Measurements from ENCODE around the gene GRIFIN. TPM values are rescaled to one million over a fixed set of nuclear protein-coding genes. Genes with fewer than 3 reads are reported as not detected.

GRIFIN gene
- total RNA-seq, 1 donor = not detected

GRCh38 chr7:2487586-2488271 is 11.5 kb upstream of the GRIFIN start:
- Histone ChIP-seq H3K4me2 (ENCODE audit: insufficient read depth, low read length) (peak overlapping the region; percentile 52), H3K27ac (ENCODE audit: low read depth, low read length) (no peak overlapping the region)
- peak; percentile 94 for DNase-seq (ENCODE audit: insufficient read length, low spot score, missing footprints)

GRCh38 chr7:2484868-2485267 is 8.7 kb upstream of the GRIFIN start:
- Histone ChIP-seq H4K20me1 (ENCODE audit: insufficient read depth, low read length) (no peaks in the 10 kb centered on the region), H3K4me1 (ENCODE audit: insufficient read depth, low read length) (peaks cover 17% of the 10 kb centered on the region), H2AFZ (ENCODE audit: low read length) (no peak overlapping the region), H3K4me2 (ENCODE audit: insufficient read depth, low read length) (no peak overlapping the region), H3K36me3 (ENCODE audit: insufficient read depth, low read length) (no peaks in the 10 kb centered on the region), H3K9me3 (ENCODE audit: low read depth, low read length) (peaks cover 4% of the 10 kb centered on the region), H3K27ac (ENCODE audit: low read depth, low read length) (no peak overlapping the region), H3K27me3 (ENCODE audit: insufficient read depth, low read length) (no peaks in the 10 kb centered on the region), H3K4me3 (ENCODE audit: insufficient read depth, low read length) (no peak overlapping the region), H3K79me2 (ENCODE audit: insufficient read depth, low read length) (no peaks in the 10 kb centered on the region)
- TF ChIP-seq CTCF (IDR thresholded peaks at IDR 0.05; ENCODE audit: extremely low read depth, low read depth, low read length) = no peak
- no peak for DNase-seq (ENCODE audit: insufficient read length, low spot score, missing footprints)

More at GRCh38 chr7:2487586-2488271, 11.5 kb upstream of the GRIFIN start:
- H3K9me3 ChIP-seq (ENCODE audit: low read depth, low read length) = peaks cover 3% of the 10 kb centered on the region
- no peaks in the 10 kb centered on the region for H3K79me2 ChIP-seq (ENCODE audit: insufficient read depth, low read length)
- H3K27me3 ChIP-seq (ENCODE audit: insufficient read depth, low read length) = no peaks in the 10 kb centered on the region
- peaks cover 17% of the 10 kb centered on the region for H3K4me1 ChIP-seq (ENCODE audit: insufficient read depth, low read length)
- no peaks in the 10 kb centered on the region for H3K36me3 ChIP-seq (ENCODE audit: insufficient read depth, low read length)
- no peak overlapping the region for H2AFZ ChIP-seq (ENCODE audit: low read length)
- TF ChIP-seq CTCF (IDR thresholded peaks at IDR 0.05; ENCODE audit: extremely low read depth, low read depth, low read length) = no peak
- H3K4me3 ChIP-seq (ENCODE audit: insufficient read depth, low read length) = peak overlapping the region; percentile 12
- H4K20me1 ChIP-seq (ENCODE audit: insufficient read depth, low read length) = no peaks in the 10 kb centered on the region

GRCh38 chr7:2483494-2483893 is 7.3 kb upstream of the GRIFIN start:
- Histone ChIP-seq H3K27me3 (ENCODE audit: insufficient read depth, low read length) (no peaks in the 10 kb centered on the region), H3K36me3 (ENCODE audit: insufficient read depth, low read length) (no peaks in the 10 kb centered on the region), H3K79me2 (ENCODE audit: insufficient read depth, low read length) (no peaks in the 10 kb centered on the region), H3K4me3 (ENCODE audit: insufficient read depth, low read length) (no peak overlapping the region), H3K9me3 (ENCODE audit: low read depth, low read length) (peaks cover 4% of the 10 kb centered on the region), H2AFZ (ENCODE audit: low read length) (no peak overlapping the region), H3K4me1 (ENCODE audit: insufficient read depth, low read length) (peaks cover 19% of the 10 kb centered on the region), H4K20me1 (ENCODE audit: insufficient read depth, low read length) (no peaks in the 10 kb centered on the region), H3K27ac (ENCODE audit: low read depth, low read length) (no peak overlapping the region), H3K4me2 (ENCODE audit: insufficient read depth, low read length) (no peak overlapping the region)
- no peak for TF ChIP-seq CTCF (IDR thresholded peaks at IDR 0.05; ENCODE audit: extremely low read depth, low read depth, low read length)
- peak; percentile 65 for DNase-seq (ENCODE audit: insufficient read length, low spot score, missing footprints)

- no peak for TF ChIP-seq CTCF (IDR thresholded peaks at IDR 0.05; ENCODE audit: extremely low read depth, low read depth, low read length)
- no peaks in the 10 kb centered on the region for H3K79me2 ChIP-seq (ENCODE audit: insufficient read depth, low read length)
Observed at GRCh38 chr7:2482725-2483451, 6.7 kb upstream of the GRIFIN start.

More at GRCh38 chr7:2482725-2483451, 6.7 kb upstream of the GRIFIN start:
- Histone ChIP-seq H3K4me1 (ENCODE audit: insufficient read depth, low read length) (peaks cover 19% of the 10 kb centered on the region), H3K4me3 (ENCODE audit: insufficient read depth, low read length) (no peak overlapping the region), H3K9me3 (ENCODE audit: low read depth, low read length) (peaks cover 4% of the 10 kb centered on the region), H3K27me3 (ENCODE audit: insufficient read depth, low read length) (no peaks in the 10 kb centered on the region), H3K27ac (ENCODE audit: low read depth, low read length) (no peak overlapping the region), H2AFZ (ENCODE audit: low read length) (no peak overlapping the region), H4K20me1 (ENCODE audit: insufficient read depth, low read length) (no peaks in the 10 kb centered on the region), H3K36me3 (ENCODE audit: insufficient read depth, low read length) (no peaks in the 10 kb centered on the region), H3K4me2 (ENCODE audit: insufficient read depth, low read length) (no peak overlapping the region)
- DNase-seq (ENCODE audit: insufficient read length, low spot score, missing footprints) = peak; percentile 68
